Fibroblast of the aortic adventitia (primary cell): Measurements from ENCODE around the gene GPC1. TPM values are rescaled to one million over a fixed set of nuclear protein-coding genes. Genes with fewer than 3 reads are reported as not detected.

Experiments used
- DNase-seq: peaks from one replicate; pipeline ENCODE4 v3.0.0-alpha.2; 2010; ENCODE audit warnings: low read depth
- H3K4me3 ChIP-seq: 2 replicates; pipeline ENCODE4 v1.5.1; 2011; ENCODE audit warnings: low read depth, mild to moderate bottlenecking, control low read depth, low read length, moderate library complexity
- CTCF ChIP-seq: IDR thresholded peaks from 2 replicates; pipeline ENCODE4 v1.5.1; 2011; ENCODE audit warnings: mild to moderate bottlenecking, low read length, control low read depth, inconsistent platforms; ENCODE audit not compliant: insufficient read depth
- total RNA-seq: library from RNA; depleted of rRNA; stranded (reverse); fragments of >200 nt; gene quantifications from 2 replicates; pipeline ENCODE4 v1.2.3, GENCODE V29; 2012; ENCODE audit warnings: low replicate concordance

Gene GPC1
- total RNA-seq, 1 donor: 44.7 TPM

GRCh38 chr2:240462073-240462706 is 26.7 kb downstream of the GPC1 start:
- no peak overlapping the region for H3K4me3 ChIP-seq
- DNase-seq: no peak
- no peak for TF ChIP-seq CTCF

- no peak for DNase-seq
- TF ChIP-seq CTCF: no peak
- no peak overlapping the region for H3K4me3 ChIP-seq
Observed at GRCh38 chr2:240462707-240463273, 27.3 kb downstream of the GPC1 start.

- H3K4me3 ChIP-seq: no peak overlapping the region
- no peak for DNase-seq
- TF ChIP-seq CTCF: no peak
Observed at GRCh38 chr2:240463274-240463865, 27.9 kb downstream of the GPC1 start.

GRCh38 chr2:240463866-240464481 is 28.5 kb downstream of the GPC1 start:
- DNase-seq: no peak
- no peak overlapping the region for H3K4me3 ChIP-seq
- TF ChIP-seq CTCF: no peak

GRCh38 chr2:240464514-240465241 is 29.2 kb downstream of the GPC1 start:
- no peak for TF ChIP-seq CTCF
- DNase-seq: no peak
- H3K4me3 ChIP-seq: no peak overlapping the region

- H3K4me3 ChIP-seq: no peak overlapping the region
- TF ChIP-seq CTCF: no peak
- DNase-seq: no peak
Observed at GRCh38 chr2:240465268-240465764, 29.9 kb downstream of the GPC1 start.
